Tibial nerve (tissue), 4 donors: ENCODE measurements around the gene HMGXB4.

Experiments
- CTCF ChIP-seq, 5 experiments: fragments of 200-600 bp in 3 of 5; fragments of 450-650 bp in 2 of 5; sonication (generic) in 3 of 5; IDR thresholded peaks; one replicate each; pipeline ENCODE4 v1.5.1; 2016 to 2019; ENCODE audit warnings: antibody characterized with exemption in 5 of 5, mild to moderate bottlenecking in 3 of 5, moderate library complexity in 2 of 5
- EP300 ChIP-seq, 2 donors: sonication (generic); formaldehyde crosslinking; IDR thresholded peaks; one replicate each; pipeline ENCODE4 v1.6.1; 2017; ENCODE audit warnings: antibody characterized with exemption in 2 of 2, mild to moderate bottlenecking in 1 of 2
- POLR2A ChIP-seq, 2 donors: fragments of 450-650 bp; IDR thresholded peaks; one replicate each; pipeline ENCODE4 v1.6.1; 2017; ENCODE audit warnings: antibody characterized with exemption in 2 of 2, mild to moderate bottlenecking in 2 of 2, moderate library complexity in 2 of 2

DNA sequence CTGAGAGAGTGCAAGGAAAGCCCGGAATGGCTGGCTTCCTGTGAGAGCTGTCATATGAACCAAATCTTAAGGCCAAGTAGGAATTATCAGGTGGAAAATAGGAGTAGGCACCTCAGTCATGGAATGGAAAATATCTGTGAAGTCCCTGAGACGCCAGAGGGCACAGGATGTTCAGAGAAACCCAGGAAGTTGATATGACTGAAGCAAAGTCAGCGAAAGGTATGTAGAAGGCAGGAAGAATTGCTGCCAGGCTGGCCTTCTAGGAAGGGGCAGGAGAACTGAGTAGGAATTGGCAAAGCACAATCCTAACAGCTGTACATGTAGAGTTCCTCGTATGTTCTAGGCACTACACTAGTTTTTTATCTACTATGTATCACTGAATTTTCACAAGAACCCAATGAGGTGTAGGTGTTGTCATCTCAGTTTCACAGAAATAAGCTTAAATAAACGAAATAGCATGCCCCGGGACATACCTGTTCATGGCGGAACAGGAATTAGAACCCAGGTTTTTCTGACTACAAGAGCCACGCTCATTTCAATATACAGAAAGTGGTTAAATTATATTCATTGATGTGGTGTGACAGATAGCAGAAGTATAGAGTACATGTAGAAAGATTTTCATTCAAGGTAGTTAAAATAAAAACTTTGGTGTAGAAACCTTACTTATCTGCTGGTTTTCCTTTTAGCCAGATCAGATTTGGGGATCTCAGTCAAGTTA, 17.0 kb downstream of the HMGXB4 start:
- TF ChIP-seq CTCF (IDR thresholded peaks at IDR 0.05) (no peak), POLR2A (IDR thresholded peaks at IDR 0.05) (no peak), EP300 (IDR thresholded peaks at IDR 0.05) (no peak)
